HG03521 (cell line): Measurements from ENCODE around the gene ZNF277.

Source experiments
- ATAC-seq: cut with Tn5 transposase; IDR thresholded peaks from one replicate; pipeline ENCODE4 v1.9.1; 2021; ENCODE audit warnings: mild to moderate bottlenecking, moderate library complexity; ENCODE audit not compliant: unreplicated experiment

The ZNF277 gene

DNA sequence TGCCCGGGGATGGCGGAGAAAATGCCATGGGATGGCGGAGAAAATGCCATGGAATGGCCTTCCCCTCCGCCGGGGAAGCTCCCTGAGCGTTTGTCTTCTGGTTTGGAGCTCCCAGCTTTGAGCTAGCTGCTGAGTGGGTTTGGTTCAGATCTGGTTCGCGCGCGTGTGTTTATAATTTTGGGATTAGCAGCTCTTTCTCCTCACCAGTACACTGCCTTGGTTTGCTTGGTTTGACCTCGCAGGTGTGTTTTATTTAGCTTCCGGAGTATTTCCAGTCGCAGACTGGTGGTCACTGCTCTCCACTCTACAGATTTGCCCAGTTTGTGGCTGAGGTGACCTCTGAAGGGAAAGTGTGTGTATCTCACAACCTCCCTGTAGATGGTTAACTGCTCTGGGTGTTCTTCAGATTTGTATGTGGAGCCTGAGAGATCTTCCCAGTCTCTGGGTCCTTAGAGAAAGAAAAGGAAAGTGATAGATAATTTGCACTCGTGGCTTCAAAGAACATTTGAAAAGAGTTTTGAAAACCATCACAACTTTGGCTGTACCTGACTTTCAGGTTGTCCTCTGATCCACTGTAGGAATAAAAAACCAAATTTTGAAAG is 597 bp downstream of the ZNF277 start:
- no peak for ATAC-seq

DNA sequence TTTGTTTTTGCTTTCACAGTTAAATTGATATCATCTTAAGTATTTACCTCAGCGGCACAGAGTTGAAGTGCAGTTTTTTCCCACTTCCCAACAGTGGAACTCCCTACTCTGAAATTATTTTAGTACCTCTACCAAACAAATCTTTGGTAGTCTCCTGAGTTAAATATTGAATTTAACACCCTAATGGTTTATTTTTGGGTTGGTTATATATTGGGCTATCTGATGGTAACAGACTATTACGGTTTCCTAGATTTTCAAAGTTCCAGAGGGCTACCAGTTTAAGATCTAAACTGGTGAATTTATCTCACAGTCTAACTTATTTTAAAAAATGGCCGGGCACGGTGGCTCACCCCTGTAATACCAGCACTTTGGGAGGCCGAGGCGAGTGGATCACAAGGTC is 1.3 kb downstream of the ZNF277 start:
- no peak for ATAC-seq

DNA sequence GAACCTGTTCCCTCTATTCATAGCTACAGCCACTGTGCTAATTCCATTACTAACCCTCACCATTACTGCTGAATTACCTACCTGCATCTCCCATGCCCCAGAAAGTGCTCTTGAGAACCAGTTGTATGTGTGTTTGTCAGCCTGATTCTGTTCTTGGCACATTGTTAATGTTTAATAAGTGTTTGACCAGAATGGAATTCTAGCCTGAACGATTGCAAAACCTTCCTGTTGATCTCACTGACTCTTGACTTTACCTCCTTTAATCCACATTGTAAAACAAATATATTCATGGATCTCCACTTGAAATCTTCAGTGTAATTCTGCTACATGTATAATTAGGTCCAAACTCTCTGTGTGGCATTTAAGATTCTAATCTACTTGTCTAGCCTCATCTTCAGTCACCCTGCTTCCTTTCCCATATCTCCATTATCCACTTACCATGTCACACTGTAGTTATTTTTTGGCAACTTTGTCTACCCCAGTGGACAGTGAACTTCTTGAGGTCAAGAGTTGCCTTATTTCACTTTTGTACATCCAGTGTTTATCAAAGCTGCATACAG is 4.9 kb downstream of the ZNF277 start:
- ATAC-seq, result no peak

DNA sequence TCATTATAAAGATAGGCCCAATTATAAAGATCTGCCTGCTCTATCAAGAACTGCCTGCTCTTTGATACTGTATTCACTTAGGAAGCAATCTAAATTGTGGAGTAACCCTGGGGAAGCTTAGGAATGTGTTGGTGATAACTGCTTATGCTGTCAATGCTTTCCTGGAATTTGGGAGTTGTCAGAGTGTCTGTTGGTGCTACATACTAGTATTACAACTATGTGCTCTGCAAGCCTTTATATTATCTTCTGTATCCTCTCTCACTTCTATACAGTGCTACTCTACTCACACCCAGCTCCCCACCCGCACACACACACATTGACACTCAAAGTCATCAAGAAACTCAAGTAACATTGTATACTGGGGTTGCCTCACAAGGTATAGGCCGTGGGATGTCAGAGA is 6.1 kb downstream of the ZNF277 start:
- no peak for ATAC-seq

DNA sequence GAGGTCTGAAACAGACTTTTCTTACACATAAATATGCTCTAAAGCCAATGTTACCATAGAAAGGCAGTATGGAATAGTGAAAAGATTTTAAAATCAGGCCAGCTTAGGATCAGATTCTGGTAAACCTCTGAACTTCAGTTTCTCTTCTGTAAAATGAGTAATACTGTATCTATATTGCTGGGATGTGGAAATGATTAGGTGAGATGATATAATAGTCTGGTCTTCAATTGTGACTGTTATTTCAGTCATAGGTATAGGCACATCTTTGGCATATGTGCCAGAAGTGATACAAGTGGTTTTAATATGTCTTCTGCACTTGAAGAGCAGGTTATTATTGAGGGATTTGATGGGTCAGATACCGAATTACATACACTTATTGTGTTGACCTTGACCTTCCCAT is 7.2 kb downstream of the ZNF277 start:
- ATAC-seq, result no peak

DNA sequence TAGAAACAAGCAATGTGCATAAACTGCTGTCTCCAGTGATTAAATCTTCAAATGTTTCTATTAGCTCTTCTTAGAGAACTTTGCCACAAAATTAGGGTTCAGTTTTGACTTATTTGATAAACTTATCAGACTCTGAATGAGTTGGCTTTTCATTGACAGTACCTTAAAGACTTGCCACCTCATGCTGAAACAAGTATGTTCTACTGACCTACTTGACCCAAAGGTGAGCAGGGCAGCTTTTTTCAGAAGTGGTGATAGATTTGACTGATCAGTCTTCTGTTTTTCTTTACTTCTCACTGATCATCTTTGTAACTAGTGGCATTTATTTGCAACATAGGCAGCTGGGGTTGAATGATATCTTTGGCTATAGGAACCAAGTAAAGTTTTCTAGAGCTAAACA is 7.8 kb downstream of the ZNF277 start:
- ATAC-seq, result no peak

DNA sequence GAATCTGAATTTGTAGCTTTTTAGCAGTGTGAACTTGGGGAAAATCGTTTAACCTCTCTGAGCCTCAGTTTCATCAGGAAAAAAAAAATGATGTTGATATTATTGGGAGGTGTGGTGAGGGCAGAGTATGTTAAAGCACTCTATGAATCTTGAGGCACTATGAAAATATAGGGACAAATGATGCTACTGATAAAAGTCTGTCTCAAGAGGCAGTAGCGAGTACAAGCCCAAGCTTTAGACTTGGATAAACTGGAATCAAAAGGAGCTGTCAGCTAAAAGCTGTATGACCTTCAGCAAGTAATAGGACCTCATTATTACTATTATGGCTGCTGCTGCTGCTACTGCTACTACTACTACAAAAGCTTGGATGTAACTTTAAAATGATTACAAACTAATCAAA is 8.4 kb downstream of the ZNF277 start:
- no peak for ATAC-seq

DNA sequence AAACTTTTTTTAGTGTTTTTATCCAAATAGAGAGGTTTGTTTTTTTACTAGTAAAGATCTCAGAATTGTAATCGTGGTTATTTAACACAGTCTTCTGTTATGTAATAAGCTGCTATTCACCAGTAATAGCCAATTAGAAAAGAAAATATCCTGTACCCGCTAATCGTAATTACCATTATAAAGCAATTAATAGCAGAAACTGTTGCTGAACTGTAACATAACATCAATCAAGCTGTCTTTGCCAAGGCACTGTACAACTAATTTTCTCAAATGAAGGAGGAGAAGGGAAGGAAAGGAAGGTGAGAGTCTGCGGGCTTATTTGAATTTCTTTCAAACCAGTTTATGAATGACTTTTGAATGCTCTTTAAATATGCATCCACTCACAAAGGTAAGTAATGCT is 9.3 kb downstream of the ZNF277 start:
- no peak for ATAC-seq

DNA sequence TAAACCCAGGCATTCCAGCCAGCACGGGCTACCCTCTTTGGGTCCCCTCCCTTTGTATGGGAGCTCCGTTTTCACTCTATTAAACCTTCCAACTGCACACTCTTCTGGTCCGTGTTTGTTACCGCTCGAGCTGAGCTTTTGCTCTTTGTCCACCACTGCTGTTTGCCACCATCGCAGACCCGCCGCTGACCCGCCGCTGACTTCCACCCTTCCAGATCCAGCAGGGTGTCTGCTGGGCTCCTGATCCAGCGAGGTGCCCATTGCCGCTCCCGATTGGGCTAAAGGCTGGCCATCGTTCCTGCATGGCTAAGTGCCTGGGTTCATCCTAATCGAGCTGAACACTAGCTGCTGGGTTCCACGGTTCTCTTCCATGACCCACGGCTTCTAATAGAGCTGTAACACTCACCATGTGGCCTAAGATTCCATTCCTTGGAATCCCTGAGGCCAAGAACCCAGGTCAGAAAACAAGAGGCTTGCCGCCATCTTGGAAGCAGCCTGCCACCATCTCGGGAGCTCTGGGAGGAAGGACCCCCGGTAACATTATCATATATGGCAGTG is 14.5 kb downstream of the ZNF277 start:
- ATAC-seq, result no peak

DNA sequence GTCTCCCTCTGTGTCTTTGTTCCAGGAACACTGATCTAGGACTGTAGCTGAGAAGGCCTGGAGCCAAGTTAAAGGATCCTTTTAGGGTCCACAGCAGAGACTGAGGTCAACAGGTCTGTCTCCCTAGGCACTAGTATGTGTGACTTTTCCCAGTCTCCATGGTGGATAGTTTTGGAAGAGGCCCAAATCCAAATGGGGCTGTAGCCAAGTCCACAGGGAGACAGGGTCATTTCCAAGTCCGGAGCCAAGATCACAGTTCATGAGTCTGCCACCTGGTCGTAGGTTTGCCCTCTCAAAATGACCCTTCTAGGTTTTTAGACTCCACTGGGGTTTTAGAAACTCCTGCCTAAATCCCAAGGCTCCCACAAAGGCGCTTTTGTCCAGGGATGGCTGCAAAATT is 16.8 kb downstream of the ZNF277 start:
- no peak for ATAC-seq

DNA sequence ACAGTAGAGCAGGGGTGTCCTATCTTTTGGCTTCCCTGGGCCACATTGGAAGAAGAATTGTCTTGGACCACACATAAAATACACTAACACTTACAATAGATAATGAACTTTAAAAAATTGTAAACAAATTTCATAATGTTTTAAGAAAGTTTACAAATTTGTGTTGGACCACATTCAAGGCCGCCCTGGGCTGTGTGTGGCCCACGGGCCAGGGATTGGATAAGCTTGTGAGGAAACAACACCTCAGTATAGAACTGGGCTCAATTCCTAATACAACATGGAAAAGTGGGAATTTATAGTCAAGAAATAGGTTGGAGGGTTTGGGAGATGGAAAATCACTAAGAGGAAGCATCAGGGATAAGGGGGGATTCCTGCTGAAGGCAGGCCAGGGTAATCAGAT is 17.7 kb downstream of the ZNF277 start:
- no peak for ATAC-seq

DNA sequence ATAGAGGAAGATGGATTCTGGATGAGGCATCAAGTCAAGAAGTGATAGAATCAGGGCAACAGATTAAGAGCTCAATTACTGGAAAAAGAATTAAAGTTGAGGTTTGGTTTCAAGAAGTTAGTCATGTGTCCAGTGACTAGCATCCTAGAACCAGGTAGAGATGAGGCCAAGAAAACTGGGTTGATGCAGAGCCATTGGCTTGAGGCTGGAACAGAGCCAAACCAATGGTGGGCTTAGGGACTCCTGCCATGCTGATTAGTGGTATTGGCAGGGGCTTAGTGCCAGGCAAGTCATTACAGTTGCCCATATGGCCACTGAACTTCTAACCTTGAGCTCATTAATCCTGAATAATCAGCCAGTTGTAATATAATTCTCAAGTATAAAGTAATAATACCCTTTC is 18.5 kb downstream of the ZNF277 start:
- no peak for ATAC-seq

DNA sequence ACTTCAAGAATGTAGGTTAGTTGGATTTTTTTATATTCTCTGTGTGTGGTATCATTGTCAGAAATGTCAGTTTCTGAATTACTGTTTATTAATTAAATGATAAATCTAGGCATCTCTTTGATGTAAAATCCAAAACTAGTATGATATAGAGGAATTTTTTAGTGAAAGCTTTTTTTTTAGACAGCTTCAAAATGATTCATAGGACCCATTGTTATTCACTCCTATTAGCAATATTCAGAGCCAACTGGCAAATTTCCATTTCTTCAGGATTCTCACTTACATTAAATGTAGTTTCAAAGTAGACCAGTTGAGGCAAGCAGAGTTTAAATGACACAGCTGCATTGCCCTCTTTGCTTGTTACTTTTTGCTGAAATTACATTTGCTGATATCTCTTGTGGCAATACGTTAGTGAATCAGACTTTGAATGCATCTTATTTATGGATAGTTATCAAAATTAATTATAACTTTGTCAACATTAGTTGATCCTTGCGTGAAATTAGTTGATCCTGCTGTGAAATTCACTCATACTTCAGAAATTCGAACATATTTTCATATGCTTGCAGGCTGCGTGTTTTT is 20.3 kb downstream of the ZNF277 start:
- no peak for ATAC-seq

DNA sequence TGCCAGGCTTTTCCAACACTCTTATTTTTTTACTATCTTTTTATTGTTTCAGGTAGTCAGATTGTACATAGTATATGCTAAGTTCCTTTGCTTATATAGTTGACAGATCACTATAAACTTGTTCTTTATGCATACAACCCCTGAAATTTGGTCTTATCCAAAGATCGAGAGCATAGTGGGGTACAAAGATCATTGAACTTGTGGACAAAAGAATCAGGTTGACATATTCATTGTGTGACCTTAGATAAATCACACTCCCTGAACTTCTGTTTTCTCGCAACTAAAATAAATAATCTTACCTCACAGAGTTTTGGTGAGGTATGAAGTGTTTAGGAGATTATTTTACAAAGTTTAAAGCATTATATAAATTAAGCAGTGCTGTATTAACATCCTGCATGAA is 22.1 kb downstream of the ZNF277 start:
- no peak for ATAC-seq

DNA sequence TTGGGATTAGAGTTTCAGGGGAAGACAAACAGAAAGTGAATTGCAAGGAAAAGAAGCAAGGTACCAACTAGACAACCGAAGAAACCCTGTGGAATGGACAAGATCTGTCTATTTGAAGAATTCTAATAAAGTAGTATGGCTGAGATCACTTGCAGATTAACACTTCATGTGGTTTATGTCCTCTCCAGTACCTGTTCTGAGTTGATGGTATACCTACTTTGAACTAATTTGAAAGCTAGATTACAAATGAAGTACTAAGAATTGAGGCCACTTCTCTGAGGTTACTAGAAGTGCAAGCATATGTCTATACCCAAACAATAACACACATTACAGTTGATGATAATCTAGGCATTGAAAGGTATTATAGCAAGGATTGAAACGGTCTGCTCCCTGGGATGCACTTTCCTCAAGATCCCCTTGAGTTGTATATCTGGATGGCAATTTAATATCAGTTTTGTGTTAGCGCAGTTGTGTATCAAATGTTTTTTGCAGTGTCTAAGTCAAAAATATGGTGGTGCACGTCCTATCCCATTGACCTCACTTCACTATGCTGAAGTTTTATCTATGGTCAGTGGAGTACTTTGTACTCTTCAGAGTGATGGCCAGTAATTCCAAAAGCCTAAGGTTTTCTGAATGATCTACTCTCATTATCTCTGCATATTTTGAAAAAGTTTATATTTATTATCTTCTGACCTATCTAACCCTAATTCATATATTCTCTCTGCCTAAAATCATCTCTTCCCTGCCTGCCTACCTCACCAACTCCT is 25.9 kb downstream of the ZNF277 start:
- ATAC-seq, result no peak

DNA sequence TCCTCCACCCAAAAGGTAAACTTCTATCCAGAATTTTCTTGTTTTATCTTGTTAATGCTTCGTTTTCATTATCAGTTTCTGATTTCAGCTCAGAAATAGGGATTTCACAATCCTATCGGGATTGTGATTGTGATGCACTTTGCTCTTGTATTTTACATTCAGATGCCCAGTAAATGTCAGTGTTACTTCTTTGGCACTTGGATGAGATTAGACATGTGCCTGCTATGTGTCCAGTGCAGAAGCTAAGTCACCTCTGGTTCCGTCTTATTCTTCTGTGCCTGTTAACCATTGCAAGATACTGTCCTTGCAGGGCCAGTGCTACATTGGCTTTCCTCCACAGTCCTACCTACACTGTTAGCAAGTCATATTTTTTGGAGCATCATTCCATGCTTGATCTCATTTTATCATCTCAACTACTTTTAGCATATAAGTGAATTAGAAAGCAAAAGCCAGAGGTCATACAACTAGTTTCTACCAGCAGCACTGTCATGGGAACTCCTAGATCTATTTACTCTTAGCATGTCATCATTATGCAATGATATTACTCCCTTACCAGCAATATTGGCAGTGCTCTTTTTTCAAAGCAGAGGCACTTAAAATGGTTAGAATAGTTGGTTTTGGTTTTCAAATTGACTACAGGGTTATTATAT is 26.7 kb downstream of the ZNF277 start:
- no peak for ATAC-seq

DNA sequence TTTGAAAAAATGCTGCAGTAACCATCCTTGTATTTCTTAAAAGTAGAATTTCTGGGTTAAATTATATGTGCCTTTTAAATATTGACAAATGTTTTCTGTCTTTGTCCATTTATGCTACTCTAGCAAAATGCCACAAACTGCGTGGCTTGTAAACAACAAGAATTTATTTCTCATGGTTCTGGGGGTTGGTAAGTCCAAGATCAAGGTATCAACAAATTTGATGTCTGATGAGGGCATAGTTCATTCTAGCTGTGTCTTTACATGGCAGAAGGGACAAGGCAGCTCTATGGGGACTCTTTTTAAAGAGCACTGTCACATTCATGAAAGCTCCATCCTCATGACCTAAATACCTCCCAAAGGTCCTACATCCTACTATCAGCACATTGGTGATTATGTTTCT is 27.7 kb downstream of the ZNF277 start:
- ATAC-seq, result no peak

DNA sequence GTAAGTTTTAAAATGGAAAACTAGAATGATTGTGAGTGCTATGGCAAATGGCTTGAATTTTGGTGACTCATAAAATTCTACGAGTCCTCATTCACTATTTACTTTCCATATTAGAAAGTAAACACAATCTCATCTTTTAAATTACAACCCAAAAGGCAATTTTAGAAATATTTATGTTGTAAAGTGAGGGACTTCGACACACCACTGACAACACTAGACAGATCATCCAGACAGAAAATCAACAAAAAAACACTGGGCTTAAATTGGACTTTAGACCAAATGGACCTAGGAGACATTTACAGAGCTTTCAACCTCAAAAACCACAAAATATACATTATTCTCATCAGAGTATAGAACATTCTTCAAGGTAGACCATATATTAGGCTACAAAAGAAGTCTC is 30.1 kb downstream of the ZNF277 start:
- no peak for ATAC-seq

DNA sequence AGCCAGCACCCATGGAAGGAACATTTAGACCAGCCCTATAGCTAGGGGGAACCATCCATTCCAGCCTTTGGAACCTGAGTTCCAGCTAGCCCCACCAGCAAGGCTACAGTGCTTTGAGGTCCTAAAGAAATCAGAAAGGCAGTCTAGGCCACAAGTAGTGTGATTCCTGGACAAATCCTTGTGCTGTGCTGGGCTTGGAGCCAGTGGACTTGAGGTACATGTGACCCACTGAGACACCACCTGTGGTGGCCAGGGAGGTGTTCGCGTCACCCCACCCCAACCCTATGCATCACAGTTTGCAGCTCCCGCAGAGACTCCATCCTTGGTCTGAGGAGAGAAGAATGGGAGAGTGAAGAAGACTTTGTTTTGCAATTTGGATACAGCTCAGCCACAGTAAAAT is 31.8 kb downstream of the ZNF277 start:
- no peak for ATAC-seq

DNA sequence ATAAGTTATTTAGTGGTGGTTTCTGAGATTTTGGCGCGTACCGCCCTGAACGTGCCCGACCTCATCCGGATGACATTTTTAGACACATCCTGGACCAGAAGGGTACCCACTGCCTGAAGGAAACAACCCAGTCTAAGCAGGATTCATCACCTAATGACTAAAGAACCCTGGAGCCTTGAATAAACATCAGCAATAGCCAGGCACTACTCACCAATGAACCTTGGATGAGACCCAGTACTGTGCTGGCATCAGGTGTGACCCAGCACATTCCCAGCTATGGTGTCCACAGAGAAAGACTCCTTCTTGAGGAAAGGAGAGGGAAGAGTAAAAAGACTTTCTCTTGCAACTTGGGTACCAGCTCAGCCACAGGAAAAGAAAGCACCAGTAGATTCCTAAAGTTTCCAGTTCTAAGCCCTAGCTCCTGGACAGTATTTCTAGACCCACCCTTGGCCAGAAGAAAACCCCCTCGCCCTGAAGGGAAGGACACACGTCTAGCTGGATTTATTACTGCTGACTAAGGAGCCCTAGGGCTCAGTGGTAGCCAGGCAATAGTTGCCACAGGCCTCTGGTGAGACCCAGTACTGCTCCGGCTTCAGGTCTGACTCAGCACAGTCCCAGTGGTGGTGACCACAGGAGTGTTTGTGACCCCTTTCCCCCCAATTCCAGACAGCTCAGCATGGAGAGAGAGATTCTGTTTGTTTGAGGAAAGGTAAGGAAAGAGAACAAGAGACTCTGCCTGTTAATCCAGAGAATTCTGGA is 32.5 kb downstream of the ZNF277 start:
- no peak for ATAC-seq

DNA sequence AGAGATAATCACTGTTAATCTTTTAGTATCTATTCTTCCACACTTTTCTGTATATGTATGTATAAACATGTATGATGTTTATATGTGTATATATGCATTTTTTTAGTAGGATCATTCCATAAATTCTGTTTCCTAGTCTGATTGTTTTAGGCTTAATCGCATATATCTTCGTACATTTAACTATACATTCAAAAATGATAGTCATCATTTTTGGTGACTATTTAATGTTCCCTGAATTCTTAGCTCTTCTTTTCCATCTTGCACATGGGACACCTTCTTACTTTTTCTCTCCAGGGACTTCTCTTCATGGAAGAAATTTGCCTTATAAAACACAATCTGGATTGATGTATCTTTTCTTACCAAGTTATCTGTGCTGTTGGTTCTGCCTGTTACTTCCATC is 42.1 kb downstream of the ZNF277 start:
- no peak for ATAC-seq
